AG10803 (cell line): ENCODE measurements around the gene SCGN.

Experiments used
- DNase-seq: peaks from one replicate; pipeline ENCODE4 v3.0.0; 2010; ENCODE audit warnings: low read depth
- H3K4me3 ChIP-seq: 2 replicates; pipeline ENCODE4 v1.5.1; 2011; ENCODE audit warnings: mild to moderate bottlenecking, low read length, control low read depth
- TF ChIP-seq, protein P1 (sequence below): conservative IDR thresholded peaks from 2 replicates; pipeline ENCODE4 v1.5.1; 2011; ENCODE audit warnings: mild to moderate bottlenecking, low read length, control low read depth, inconsistent platforms

Gene SCGN

DNA sequence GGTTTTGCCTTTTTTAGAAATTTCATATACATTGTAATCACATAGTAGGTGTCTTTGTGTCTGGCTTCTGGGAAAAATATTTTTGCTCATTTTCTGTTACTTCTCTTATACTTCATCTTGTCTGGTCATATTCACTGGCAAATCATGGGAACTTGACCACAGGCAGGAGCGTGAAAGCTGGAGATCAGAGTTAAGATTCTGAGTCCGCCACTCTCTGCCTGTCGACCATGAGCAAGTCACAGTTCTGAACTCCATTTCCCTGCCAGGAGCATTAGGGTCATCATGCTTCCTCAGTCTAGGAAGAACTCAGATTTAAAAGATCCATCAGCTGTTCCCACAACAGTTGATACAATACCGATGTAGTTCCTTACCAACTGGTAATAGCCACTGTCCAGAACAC lies 12.4 kb upstream of the SCGN start:
- no peak for DNase-seq
- TF ChIP-seq, protein P1, sequence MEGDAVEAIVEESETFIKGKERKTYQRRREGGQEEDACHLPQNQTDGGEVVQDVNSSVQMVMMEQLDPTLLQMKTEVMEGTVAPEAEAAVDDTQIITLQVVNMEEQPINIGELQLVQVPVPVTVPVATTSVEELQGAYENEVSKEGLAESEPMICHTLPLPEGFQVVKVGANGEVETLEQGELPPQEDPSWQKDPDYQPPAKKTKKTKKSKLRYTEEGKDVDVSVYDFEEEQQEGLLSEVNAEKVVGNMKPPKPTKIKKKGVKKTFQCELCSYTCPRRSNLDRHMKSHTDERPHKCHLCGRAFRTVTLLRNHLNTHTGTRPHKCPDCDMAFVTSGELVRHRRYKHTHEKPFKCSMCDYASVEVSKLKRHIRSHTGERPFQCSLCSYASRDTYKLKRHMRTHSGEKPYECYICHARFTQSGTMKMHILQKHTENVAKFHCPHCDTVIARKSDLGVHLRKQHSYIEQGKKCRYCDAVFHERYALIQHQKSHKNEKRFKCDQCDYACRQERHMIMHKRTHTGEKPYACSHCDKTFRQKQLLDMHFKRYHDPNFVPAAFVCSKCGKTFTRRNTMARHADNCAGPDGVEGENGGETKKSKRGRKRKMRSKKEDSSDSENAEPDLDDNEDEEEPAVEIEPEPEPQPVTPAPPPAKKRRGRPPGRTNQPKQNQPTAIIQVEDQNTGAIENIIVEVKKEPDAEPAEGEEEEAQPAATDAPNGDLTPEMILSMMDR, result no peak
- H3K4me3 ChIP-seq, result no peak overlapping the region

DNA sequence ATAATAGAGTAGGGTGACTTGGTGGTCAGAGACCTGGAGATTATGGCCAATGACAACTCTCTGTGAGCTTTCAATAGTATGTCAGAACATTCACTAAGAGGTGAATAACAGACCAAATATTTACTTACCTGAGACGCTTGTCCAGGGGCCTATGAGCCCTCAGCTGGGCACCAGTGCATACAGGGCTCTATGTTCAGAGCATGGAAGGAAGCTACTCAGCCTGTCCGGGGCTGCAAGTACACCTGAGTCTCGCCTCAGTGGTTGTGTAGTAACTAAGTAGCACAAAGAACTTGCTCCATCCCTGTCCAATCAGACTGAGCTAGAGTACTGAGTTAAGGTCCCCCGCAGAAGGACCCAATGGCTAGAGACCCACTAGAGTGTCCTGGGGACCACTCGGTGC lies 11.6 kb upstream of the SCGN start:
- no peak overlapping the region for H3K4me3 ChIP-seq
- DNase-seq, result no peak
- TF ChIP-seq, protein P1, result no peak

DNA sequence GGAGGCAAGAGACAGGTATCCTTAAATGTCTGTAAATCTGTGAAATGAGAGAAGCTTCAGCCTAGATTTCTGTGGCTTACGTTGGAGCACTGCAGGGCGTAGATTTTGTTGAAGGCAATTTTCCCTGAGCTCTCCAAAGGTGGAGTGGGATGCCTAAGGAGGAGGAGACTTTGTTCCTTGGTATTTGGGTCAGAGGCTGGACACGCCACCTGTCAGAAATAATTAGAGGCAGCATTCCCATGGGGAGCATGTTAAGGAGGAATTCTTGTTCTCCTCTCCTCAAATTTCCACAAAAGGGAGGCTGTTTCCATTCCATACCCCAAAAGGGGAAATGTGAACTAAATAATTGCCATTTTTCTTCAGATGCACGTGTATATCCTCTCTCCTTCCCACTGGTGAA lies 11.1 kb upstream of the SCGN start:
- no peak for DNase-seq
- no peak overlapping the region for H3K4me3 ChIP-seq
- TF ChIP-seq, protein P1, result no peak

DNA sequence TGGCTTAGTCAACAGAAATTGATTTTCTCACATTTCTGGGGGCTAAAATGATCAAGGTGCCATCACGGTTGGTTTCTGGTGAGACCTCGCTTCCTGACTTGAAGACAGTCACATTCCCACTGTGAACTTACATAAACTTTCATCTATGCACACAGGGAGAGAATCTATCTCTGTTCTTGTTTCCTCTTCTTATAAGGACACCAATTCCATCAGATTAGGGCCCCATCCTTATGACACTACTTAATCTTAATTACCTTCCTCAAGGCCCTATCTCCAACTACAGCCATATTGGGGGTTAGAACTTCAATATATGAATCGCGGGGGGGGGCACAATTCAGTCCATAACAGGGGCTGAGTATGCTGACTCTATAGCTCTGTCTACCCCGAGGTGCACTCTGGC lies 10.6 kb upstream of the SCGN start:
- H3K4me3 ChIP-seq, result no peak overlapping the region
- TF ChIP-seq, protein P1, result no peak
- no peak for DNase-seq

DNA sequence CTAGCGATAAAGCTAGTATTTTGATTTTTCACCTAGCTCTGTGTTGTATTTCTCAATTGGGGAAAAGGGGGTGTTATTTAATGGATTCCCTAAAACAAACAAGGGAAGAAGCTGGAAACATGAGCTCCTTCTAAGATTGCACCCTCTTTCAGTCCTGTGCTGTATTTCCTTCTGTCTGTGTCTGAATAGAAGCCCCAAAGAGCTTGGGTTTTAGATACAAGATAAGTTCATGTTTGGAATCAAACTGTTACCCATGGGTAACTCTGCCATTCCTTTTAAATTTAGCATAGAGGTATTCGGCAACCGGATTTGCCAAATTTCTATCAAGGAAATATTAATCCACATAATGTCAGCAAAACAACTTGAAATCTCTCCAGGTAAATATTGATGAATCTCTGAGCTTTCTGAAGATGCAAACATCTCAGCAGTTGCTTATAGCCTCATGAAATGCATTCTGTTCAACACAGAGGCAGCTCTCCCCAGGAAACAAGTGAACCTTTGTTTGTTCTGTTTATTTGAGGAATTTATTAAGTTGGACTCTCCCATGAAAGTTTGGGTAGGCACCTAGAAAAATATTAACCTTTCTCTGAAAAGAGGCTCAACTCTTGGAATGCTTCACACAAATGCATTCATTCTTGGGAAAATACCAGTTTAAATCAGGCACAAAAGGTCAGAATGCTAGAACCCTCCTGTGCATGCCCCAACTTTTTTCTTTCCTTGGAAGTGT lies 9.9 kb upstream of the SCGN start:
- H3K4me3 ChIP-seq, result no peak overlapping the region
- no peak for DNase-seq
- TF ChIP-seq, protein P1, result no peak

DNA sequence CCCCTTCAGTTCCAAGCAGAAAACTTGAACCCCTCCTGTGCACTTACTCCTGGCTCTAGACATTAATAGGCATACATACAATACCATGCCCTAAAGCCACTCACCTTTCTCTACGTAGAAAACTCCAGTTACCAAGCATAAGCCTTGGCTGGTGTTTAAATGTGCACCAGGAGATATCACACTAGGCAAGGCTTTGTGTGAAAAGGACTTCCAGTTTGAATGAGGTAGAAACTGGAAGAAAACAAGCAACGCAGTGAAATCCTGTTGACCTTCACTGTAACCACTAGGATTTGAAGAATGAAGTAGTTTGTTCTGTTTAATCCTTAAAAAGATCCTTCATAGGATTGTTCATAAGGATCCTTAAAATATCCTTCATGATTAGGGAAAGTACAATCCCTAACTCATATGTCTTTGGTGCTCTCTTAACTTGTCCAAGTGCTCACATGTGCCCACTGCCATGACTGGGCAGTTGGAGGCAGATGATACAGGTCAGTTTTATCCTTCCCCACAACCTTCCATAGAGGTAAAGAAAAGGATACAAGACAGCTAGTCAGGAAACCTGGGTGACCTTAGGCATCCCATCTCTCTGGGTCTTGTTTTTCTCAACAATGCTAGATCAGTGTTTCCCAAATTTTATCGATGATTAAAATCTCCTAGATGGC lies 9.2 kb upstream of the SCGN start:
- no peak overlapping the region for H3K4me3 ChIP-seq
- TF ChIP-seq, protein P1, result no peak
- no peak for DNase-seq

DNA sequence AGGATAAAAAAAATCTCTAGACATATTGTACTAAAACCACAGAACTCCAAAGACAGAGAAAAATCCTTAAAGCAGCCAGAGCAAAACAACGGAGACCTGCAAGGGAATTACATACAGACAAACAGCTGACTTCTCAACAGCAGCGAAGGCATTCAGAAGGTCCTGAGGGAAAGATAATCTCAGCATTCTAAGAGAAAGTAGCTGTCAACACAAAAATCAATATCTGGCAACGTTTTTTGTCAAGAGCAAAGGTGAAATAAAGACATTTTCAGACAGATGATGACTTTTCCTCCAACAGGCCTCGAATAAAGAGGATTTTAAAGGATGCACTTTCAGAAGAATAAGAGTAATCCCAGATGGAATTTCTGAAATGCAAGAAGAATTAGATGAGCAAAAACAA lies 6.1 kb upstream of the SCGN start:
- H3K4me3 ChIP-seq, result no peak overlapping the region
- TF ChIP-seq, protein P1, result no peak
- no peak for DNase-seq
